Measurements from ENCODE around the gene ZFYVE21.

The ZFYVE21 gene

DNA sequence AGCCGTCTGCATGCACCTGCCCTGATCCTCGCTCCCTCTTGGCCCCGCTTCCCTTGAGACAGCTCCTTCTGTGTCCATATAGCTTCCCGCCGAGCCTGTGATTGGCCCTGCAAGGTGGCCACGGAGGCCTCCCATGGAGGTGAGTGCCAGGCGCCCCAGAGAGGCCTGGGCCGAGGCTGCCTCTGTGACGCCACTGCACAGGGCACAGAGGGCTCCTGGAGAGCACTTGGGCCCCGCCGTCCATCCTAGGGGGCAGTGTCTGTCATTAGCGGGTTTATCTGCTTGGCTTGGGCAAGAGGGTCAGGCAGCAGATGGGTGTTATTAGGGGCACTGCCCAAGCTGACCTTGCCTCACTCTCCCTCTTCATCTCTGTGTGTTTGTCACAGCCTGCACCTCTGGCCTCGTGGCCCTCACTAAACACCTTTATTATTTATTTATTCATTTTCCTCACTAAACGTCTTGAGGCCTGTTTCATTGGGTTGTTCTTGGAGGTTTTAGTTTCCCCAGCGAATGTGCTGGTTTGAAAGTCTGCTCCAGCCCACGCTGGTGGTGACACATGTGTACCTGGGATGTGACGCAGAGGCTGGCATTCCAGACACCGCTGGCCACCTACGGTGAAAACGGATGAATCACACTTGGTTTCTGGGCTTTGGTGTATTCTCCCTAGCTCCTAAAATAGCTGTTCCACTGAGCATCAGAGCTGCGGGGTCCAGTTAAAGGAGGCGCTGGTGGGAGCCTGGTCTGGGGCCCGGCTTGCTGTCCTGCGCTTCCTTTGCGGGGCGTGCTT is 5.9 kb downstream of the ZFYVE21 start:
- Histone ChIP-seq H4K20me1 (ENCODE audit: control insufficient read depth, insufficient read depth, low read depth, low read length) (peaks cover 5% of the 10 kb centered on the region; the same call in 1 of the 2 replicates), H3K36me3 (ENCODE audit: control insufficient read depth, low read length) (no peaks in the 10 kb centered on the region; the same call in 1 of the 2 replicates), H3F3A (ENCODE audit: control insufficient read depth, insufficient read depth) (no peaks in the 10 kb centered on the region), H3K27me3 (ENCODE audit: control insufficient read depth, low read length) (no peaks in the 10 kb centered on the region), H3K9me3 (ENCODE audit: control insufficient read depth, insufficient read depth, low read length) (no peaks in the 10 kb centered on the region), H3K4me2 (ENCODE audit: low read length) (no peak overlapping the region), H3K4me3 (ENCODE audit: low read length) (no peak overlapping the region), H3K4me1 (ENCODE audit: control insufficient read depth, low read length) (peaks cover 14% of the 10 kb centered on the region), H3K79me2 (ENCODE audit: control insufficient read depth, low read length) (peaks cover 58% of the 10 kb centered on the region), H3K9me2 (replicated peaks; ENCODE audit: control insufficient read depth, low read length) (no peaks in the 10 kb centered on the region), H3K27ac (ENCODE audit: low read depth, low read length) (no peak overlapping the region)
- TF ChIP-seq EZH2phosphoT487 (IDR thresholded peaks at IDR 0.05; ENCODE audit: borderline replicate concordance, low read length) = no peak
- TF ChIP-seq, protein P1, sequence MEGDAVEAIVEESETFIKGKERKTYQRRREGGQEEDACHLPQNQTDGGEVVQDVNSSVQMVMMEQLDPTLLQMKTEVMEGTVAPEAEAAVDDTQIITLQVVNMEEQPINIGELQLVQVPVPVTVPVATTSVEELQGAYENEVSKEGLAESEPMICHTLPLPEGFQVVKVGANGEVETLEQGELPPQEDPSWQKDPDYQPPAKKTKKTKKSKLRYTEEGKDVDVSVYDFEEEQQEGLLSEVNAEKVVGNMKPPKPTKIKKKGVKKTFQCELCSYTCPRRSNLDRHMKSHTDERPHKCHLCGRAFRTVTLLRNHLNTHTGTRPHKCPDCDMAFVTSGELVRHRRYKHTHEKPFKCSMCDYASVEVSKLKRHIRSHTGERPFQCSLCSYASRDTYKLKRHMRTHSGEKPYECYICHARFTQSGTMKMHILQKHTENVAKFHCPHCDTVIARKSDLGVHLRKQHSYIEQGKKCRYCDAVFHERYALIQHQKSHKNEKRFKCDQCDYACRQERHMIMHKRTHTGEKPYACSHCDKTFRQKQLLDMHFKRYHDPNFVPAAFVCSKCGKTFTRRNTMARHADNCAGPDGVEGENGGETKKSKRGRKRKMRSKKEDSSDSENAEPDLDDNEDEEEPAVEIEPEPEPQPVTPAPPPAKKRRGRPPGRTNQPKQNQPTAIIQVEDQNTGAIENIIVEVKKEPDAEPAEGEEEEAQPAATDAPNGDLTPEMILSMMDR (IDR thresholded peaks at IDR 0.05; ENCODE audit: low read depth, low read length, poor library complexity, severe bottlenecking) = no peak

DNA sequence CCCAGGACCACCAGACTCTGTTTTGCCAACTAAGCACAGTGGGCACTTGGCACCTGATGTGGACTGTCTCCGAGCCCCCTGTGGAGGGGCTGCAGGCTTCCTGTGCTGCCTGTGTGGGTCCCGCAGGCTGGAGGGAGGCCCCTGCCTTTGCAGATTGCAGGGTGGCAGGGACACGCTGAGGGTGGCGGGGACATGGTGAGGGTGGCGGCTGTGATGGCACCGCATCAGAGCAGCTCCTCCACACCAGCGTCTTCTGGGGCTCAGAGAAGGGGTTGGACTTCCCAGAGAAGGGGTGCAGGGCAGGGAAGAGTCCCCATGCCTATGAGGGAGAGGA is 8.1 kb downstream of the ZFYVE21 start:
- no peaks in the 10 kb centered on the region for H3K9me3 ChIP-seq (ENCODE audit: control insufficient read depth, insufficient read depth, low read length)
- peaks cover 37% of the 10 kb centered on the region for H3K79me2 ChIP-seq (ENCODE audit: control insufficient read depth, low read length)
- no peaks in the 10 kb centered on the region for H3K36me3 ChIP-seq (ENCODE audit: control insufficient read depth, low read length)
- H3K4me3 ChIP-seq (ENCODE audit: low read length) = no peak overlapping the region
- no peak overlapping the region for H3K4me2 ChIP-seq (ENCODE audit: low read length)
- H3F3A ChIP-seq (ENCODE audit: control insufficient read depth, insufficient read depth) = no peaks in the 10 kb centered on the region
- peaks cover 3% of the 10 kb centered on the region for H3K4me1 ChIP-seq (ENCODE audit: control insufficient read depth, low read length)
- H4K20me1 ChIP-seq (ENCODE audit: control insufficient read depth, insufficient read depth, low read depth, low read length) = no peaks in the 10 kb centered on the region
- no peaks in the 10 kb centered on the region for H3K9me2 ChIP-seq (replicated peaks; ENCODE audit: control insufficient read depth, low read length)
- H3K27ac ChIP-seq (ENCODE audit: low read depth, low read length) = no peak overlapping the region
- TF ChIP-seq, protein P1 (IDR thresholded peaks at IDR 0.05; ENCODE audit: low read depth, low read length, poor library complexity, severe bottlenecking) = no peak
- TF ChIP-seq EZH2phosphoT487 (IDR thresholded peaks at IDR 0.05; ENCODE audit: borderline replicate concordance, low read length) = no peak
- no peaks in the 10 kb centered on the region for H3K27me3 ChIP-seq (ENCODE audit: control insufficient read depth, low read length)

DNA sequence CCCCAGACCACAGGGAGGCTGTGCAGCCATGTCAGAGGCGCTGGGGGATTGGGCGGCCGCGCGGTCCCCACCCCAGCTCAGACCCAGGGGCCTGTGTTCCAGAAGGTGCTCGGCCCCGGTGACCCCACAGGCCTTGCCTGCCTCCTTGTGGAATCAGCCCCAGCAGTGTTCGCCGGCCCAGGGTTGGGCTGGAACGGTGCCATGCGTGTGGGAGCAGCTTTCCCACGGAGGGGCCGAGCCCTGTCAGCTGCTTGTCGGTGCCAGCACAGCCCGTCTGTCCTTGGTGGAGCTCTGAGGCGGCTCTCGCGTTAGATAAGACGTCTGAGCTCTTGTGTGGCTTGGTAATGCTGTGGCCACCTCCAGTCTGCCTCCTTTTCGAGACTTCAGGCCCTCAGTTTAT is 8.5 kb downstream of the ZFYVE21 start:
- H3K27ac ChIP-seq (ENCODE audit: low read depth, low read length) = no peak overlapping the region
- H3K9me3 ChIP-seq (ENCODE audit: control insufficient read depth, insufficient read depth, low read length) = no peaks in the 10 kb centered on the region
- no peak overlapping the region for H3K4me3 ChIP-seq (ENCODE audit: low read length)
- peaks cover 3% of the 10 kb centered on the region; the same call in 1 of the 2 replicates for H3K36me3 ChIP-seq (ENCODE audit: control insufficient read depth, low read length)
- H3K9me2 ChIP-seq (replicated peaks; ENCODE audit: control insufficient read depth, low read length) = no peaks in the 10 kb centered on the region
- H3K79me2 ChIP-seq (ENCODE audit: control insufficient read depth, low read length) = peaks cover 35% of the 10 kb centered on the region
- H3K27me3 ChIP-seq (ENCODE audit: control insufficient read depth, low read length) = no peaks in the 10 kb centered on the region
- no peaks in the 10 kb centered on the region for H4K20me1 ChIP-seq (ENCODE audit: control insufficient read depth, insufficient read depth, low read depth, low read length)
- no peak overlapping the region for H3K4me2 ChIP-seq (ENCODE audit: low read length)
- no peaks in the 10 kb centered on the region for H3K4me1 ChIP-seq (ENCODE audit: control insufficient read depth, low read length)
- no peak for TF ChIP-seq EZH2phosphoT487 (IDR thresholded peaks at IDR 0.05; ENCODE audit: borderline replicate concordance, low read length)
- TF ChIP-seq, protein P1 (IDR thresholded peaks at IDR 0.05; ENCODE audit: low read depth, low read length, poor library complexity, severe bottlenecking) = no peak
- no peaks in the 10 kb centered on the region for H3F3A ChIP-seq (ENCODE audit: control insufficient read depth, insufficient read depth)

Data from DOHH2 (cell line).